Measurements from ENCODE around the gene THSD7B.
"Not testable (repeated sequence)": the region's sequence is repeated elsewhere in the genome, so short reads cannot be mapped to it uniquely, and the experiment has no call there.

The THSD7B gene

GRCh38 chr2:137316075-137316474 lies 550.7 kb downstream of the THSD7B start:
- no peaks in the 10 kb centered on the region for H3K27me3 ChIP-seq (ENCODE audit: insufficient read depth, low read length, poor library complexity, severe bottlenecking)
- H2AFZ ChIP-seq (ENCODE audit: low read length): no peak overlapping the region

DNA sequence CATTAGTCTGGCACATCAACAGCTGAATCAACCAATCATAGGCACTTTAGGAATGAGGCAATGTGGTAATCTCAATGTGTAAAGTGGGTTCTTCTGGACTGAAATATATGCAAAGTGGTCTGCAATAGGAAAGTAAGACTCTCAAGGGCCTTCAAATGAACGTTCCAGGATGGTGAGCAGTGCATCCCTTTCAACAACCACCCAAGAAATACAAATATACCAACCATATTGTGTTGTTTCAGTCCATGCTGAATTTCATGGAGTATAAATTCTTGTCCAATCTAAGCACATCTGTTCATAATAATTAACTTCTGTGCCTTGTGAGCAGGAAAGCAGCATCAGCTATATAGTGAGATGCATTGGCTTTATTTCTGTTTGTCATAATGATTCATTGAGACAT lies 556.2 kb downstream of the THSD7B start:
- no peak for TF ChIP-seq CTCF (conservative IDR thresholded peaks at IDR 0.05; ENCODE audit: low read length)
- no peak for TF ChIP-seq EZH2phosphoT487 (IDR thresholded peaks at IDR 0.05; ENCODE audit: borderline replicate concordance)
- no peaks in the 10 kb centered on the region for H3K79me2 ChIP-seq (ENCODE audit: insufficient read depth, low read length)
- H3K9ac ChIP-seq (ENCODE audit: low read depth, low read length, poor library complexity, severe bottlenecking): no peak overlapping the region
- no peak overlapping the region for H3K4me3 ChIP-seq (ENCODE audit: low read length, poor library complexity, severe bottlenecking)
- no peaks in the 10 kb centered on the region for H4K20me1 ChIP-seq (ENCODE audit: insufficient read depth, low read length, poor library complexity, severe bottlenecking)
- no peaks in the 10 kb centered on the region for H3K4me1 ChIP-seq (ENCODE audit: insufficient read depth, low read length, poor library complexity, severe bottlenecking)
- no peaks in the 10 kb centered on the region for H3K9me3 ChIP-seq (ENCODE audit: insufficient read depth, low read depth, low read length)
- H3K9me2 ChIP-seq (replicated peaks; ENCODE audit: low read depth, low read length): no peaks in the 10 kb centered on the region
- H3F3A ChIP-seq (ENCODE audit: low read depth): no peaks in the 10 kb centered on the region
- no peak overlapping the region for H2AFZ ChIP-seq (ENCODE audit: low read length)
- H3K27me3 ChIP-seq (ENCODE audit: insufficient read depth, low read length, poor library complexity, severe bottlenecking): no peaks in the 10 kb centered on the region
- no peak overlapping the region for H3K4me2 ChIP-seq (ENCODE audit: low read depth, low read length, poor library complexity, severe bottlenecking)
- H3K36me3 ChIP-seq (ENCODE audit: insufficient read depth, low read length): no peaks in the 10 kb centered on the region

More at GRCh38 chr2:137316075-137316474, 550.7 kb downstream of the THSD7B start:
- no peaks in the 10 kb centered on the region for H3K4me1 ChIP-seq (ENCODE audit: insufficient read depth, low read length, poor library complexity, severe bottlenecking)
- no peak for TF ChIP-seq CTCF (conservative IDR thresholded peaks at IDR 0.05; ENCODE audit: low read length)
- no peak for TF ChIP-seq EZH2phosphoT487 (IDR thresholded peaks at IDR 0.05; ENCODE audit: borderline replicate concordance)
- H3K9me3 ChIP-seq (ENCODE audit: insufficient read depth, low read depth, low read length): no peaks in the 10 kb centered on the region
- H3K9me2 ChIP-seq (replicated peaks; ENCODE audit: low read depth, low read length): no peaks in the 10 kb centered on the region
- no peaks in the 10 kb centered on the region for H3F3A ChIP-seq (ENCODE audit: low read depth)
- H3K4me2 ChIP-seq (ENCODE audit: low read depth, low read length, poor library complexity, severe bottlenecking): no peak overlapping the region
- no peaks in the 10 kb centered on the region for H4K20me1 ChIP-seq (ENCODE audit: insufficient read depth, low read length, poor library complexity, severe bottlenecking)
- H3K9ac ChIP-seq (ENCODE audit: low read depth, low read length, poor library complexity, severe bottlenecking): no peak overlapping the region
- H3K36me3 ChIP-seq (ENCODE audit: insufficient read depth, low read length): no peaks in the 10 kb centered on the region
- H3K4me3 ChIP-seq (ENCODE audit: low read length, poor library complexity, severe bottlenecking): no peak overlapping the region
- H3K79me2 ChIP-seq (ENCODE audit: insufficient read depth, low read length): no peaks in the 10 kb centered on the region

DNA sequence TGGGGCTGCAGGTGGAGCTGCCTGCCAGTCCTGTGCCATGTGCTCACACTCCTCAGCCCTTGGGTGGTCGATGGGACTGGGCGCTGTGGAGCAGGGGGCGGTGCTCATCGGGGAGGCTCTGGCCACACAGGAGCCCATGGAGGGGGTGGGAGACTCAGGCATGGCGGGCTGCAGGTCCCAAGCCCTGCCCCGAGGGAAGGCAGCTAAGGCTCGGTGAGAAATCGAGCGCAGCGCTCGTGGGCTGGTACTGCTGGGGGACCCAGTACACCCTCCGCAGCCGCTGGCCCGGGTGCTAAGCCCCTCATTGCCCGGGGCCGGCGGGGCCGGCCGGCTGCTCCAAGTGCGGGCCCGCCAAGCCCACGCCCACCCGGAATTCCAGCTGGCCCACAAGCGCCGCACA lies 566.2 kb downstream of the THSD7B start:
- not testable (repeated sequence) for H3K4me3 ChIP-seq (ENCODE audit: low read length, poor library complexity, severe bottlenecking); H3K27me3 ChIP-seq (ENCODE audit: insufficient read depth, low read length, poor library complexity, severe bottlenecking); H3F3A ChIP-seq (ENCODE audit: low read depth); H3K9me3 ChIP-seq (ENCODE audit: insufficient read depth, low read depth, low read length); H3K79me2 ChIP-seq (ENCODE audit: insufficient read depth, low read length); H3K4me1 ChIP-seq (ENCODE audit: insufficient read depth, low read length, poor library complexity, severe bottlenecking); H2AFZ ChIP-seq (ENCODE audit: low read length); H3K9ac ChIP-seq (ENCODE audit: low read depth, low read length, poor library complexity, severe bottlenecking); H3K4me2 ChIP-seq (ENCODE audit: low read depth, low read length, poor library complexity, severe bottlenecking); H3K9me2 ChIP-seq (replicated peaks; ENCODE audit: low read depth, low read length); H4K20me1 ChIP-seq (ENCODE audit: insufficient read depth, low read length, poor library complexity, severe bottlenecking); H3K36me3 ChIP-seq (ENCODE audit: insufficient read depth, low read length)

DNA sequence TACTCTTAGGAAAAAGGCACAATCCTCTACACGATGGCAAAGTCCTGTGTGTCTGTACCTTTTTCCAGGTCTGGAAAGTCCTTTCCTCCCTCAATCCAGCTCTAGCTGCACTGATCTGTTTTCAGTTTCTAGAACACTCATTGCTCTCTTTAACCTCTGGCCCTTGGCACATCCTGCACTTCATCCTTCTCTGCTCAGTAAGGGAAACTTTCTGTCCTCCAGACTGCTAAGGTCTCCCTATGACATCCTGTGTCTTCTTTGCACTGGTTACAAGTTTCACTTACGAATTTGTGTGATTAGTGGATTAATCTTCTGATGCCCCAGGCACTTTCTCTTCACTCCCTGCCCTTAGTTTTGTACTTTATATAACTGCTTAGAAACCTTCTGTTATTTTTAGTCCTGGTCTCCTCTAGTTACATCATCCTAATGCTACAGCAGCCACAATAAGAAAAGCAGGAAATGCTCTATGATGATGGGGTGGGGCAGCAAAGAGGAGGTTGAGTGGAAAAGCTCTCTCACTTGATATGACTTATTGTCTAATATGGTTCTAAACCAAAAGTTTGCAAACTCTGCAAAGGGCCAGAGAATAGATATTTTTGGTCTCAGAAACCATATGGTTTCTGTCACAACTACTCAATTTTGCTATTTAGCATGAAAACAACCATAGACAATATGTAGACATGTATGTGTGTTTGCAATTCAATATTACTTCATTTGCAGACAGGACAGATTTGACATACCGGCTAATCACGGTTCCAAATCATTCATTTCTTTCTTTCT lies 568.2 kb downstream of the THSD7B start:
- TF ChIP-seq CTCF (conservative IDR thresholded peaks at IDR 0.05; ENCODE audit: low read length) (no peak), EZH2phosphoT487 (IDR thresholded peaks at IDR 0.05; ENCODE audit: borderline replicate concordance) (no peak)
- Histone ChIP-seq H3K27me3 (ENCODE audit: insufficient read depth, low read length, poor library complexity, severe bottlenecking) (no peaks in the 10 kb centered on the region), H2AFZ (ENCODE audit: low read length) (no peak overlapping the region), H3K9me3 (ENCODE audit: insufficient read depth, low read depth, low read length) (no peaks in the 10 kb centered on the region), H3F3A (ENCODE audit: low read depth) (no peaks in the 10 kb centered on the region), H3K79me2 (ENCODE audit: insufficient read depth, low read length) (no peaks in the 10 kb centered on the region), H3K36me3 (ENCODE audit: insufficient read depth, low read length) (no peaks in the 10 kb centered on the region), H4K20me1 (ENCODE audit: insufficient read depth, low read length, poor library complexity, severe bottlenecking) (no peaks in the 10 kb centered on the region), H3K4me2 (ENCODE audit: low read depth, low read length, poor library complexity, severe bottlenecking) (no peak overlapping the region), H3K9ac (ENCODE audit: low read depth, low read length, poor library complexity, severe bottlenecking) (no peak overlapping the region), H3K9me2 (replicated peaks; ENCODE audit: low read depth, low read length) (no peaks in the 10 kb centered on the region), H3K4me1 (ENCODE audit: insufficient read depth, low read length, poor library complexity, severe bottlenecking) (no peaks in the 10 kb centered on the region), H3K4me3 (ENCODE audit: low read length, poor library complexity, severe bottlenecking) (no peak overlapping the region)

Measured in Loucy (cell line).